CD4-positive, alpha-beta T cell treated with Interferon gamma for 1 hour (primary cell): ENCODE measurements around the gene FOXD4L1.
"Not testable (repeated sequence)": the region's sequence is repeated elsewhere in the genome, so short reads cannot be mapped to it uniquely, and the experiment has no call there.

ENCODE experiments used
- DNase-seq: peaks from one replicate; pipeline ENCODE4 v3.0.0-alpha.2; 2020

FOXD4L1 gene

GRCh38 chr2:113527350-113528045, 29.0 kb downstream of the FOXD4L1 start:
- not testable (repeated sequence) for DNase-seq

- DNase-seq, result not testable (repeated sequence)
Measured at GRCh38 chr2:113528126-113528525, 29.7 kb downstream of the FOXD4L1 start.

- not testable (repeated sequence) for DNase-seq
Measured at GRCh38 chr2:113528904-113529303, 30.4 kb downstream of the FOXD4L1 start.

- not testable (repeated sequence) for DNase-seq
Measured at GRCh38 chr2:113532991-113533390, 34.5 kb downstream of the FOXD4L1 start.

- DNase-seq, result not testable (repeated sequence)
Measured at GRCh38 chr2:113536573-113536972, 38.1 kb downstream of the FOXD4L1 start.

GRCh38 chr2:113540834-113541203, 42.4 kb downstream of the FOXD4L1 start:
- DNase-seq, result not testable (repeated sequence)

GRCh38 chr2:113541204-113541975, 42.9 kb downstream of the FOXD4L1 start:
- peak; percentile 5 for DNase-seq

GRCh38 chr2:113541976-113542485, 43.6 kb downstream of the FOXD4L1 start:
- not testable (repeated sequence) for DNase-seq

- DNase-seq, result not testable (repeated sequence)
Measured at GRCh38 chr2:113542529-113542928, 44.1 kb downstream of the FOXD4L1 start.
